GM19099 (cell line): ENCODE results near the gene KIRREL1.

ENCODE experiments used
- POLR2A ChIP-seq: IDR thresholded peaks from 3 replicates; pipeline ENCODE4 v1.6.1; 2011; ENCODE audit warnings: low read depth; ENCODE audit not compliant: insufficient read length; ENCODE audit errors: extremely low read depth

KIRREL1 gene

DNA sequence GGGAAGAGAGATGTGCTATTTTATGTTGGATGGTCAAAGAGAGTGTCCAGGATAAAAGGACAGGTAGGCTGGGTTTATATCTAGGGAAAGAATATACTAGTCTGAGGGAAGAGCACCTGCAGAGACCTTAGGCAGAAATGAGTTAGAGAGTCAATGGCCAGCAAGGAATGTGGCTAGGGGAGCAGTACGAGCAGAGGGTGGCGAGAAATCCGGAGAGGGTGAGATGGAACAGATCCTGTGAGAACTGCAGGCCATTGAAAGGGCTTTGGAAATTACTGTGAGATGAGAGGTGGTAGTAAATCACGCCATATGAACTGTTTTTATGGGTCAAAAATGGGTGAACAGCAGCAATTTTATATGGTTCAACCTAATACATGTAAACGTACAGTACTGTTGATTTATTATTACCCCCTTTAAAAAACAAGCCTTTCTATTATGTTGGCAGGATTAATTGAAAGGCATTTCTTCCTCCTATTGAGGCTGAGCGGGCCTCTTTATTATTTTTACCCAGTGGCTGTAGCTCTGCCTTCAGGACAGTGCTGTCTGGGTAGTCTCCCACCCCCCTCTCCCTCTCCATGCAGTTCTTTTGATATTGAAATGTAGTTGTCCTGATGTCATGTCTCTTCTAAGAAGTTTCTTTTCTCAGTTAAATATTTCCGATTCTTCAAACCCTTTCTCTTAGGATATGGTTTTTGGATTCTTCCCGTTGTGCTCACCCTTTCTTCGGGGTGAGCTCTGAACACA, 112.1 kb downstream of the KIRREL1 start:
- no peak for TF ChIP-seq POLR2A

- TF ChIP-seq POLR2A: no peak
Observed at GRCh38 chr1:158107916-158108315, 114.5 kb downstream of the KIRREL1 start.

DNA sequence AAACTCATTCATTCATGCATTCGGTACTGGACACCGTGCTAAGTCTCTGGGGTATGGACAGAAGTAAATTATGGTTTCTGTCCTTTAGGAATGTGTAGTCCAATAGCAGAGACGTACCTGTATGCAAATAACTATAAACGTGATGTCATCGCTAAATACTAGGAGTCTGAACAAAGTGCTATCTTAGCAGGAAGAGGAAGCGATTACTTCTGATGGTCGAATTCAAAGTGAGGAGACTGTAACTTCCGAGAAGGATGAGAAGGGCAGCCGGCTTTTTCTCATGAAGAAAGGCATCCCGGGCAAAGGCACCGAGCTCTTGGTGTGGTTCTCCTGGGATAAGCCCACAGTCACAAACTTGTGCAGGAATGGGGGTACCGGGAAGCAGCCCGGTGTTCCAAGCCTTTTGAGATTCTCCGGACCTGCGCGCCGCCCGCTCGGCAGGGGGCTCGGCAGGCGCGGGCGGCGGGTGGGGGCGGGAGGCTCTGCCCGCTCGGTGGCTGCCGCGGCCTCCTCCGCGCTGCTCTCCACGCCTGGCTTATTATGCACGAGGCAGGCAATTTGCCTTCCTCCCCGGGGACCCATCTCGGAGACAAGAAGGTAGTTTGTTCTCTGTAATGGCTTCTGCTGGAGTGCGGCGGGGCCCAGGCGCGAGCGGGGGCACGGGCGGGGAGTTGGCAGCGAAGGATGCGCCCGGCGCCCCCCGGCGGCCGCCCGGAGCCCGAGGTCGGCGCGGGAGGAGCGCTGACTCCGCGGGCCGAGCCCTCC, 119.7 kb downstream of the KIRREL1 start:
- TF ChIP-seq POLR2A: no peak

DNA sequence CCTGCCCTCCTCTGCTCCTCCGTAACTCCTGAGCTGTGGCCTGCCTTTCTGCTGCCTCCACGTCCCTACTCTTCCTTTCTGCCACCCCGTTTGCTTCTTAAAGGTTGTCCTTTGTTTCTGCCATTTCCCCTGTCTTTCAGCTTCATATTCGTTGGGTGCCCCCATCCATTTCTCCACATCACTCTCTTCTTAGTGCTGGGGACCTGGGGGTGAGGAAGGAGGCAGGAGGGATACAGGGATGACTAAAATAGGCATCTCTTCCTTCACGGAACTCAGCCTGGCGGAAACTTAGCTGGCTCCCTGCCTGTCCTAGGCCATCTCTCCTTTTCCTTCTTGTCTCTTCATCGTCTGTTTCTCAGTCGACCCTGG, 120.3 kb downstream of the KIRREL1 start:
- TF ChIP-seq POLR2A: no peak

- no peak for TF ChIP-seq POLR2A
Observed at GRCh38 chr1:158115126-158115525, 121.7 kb downstream of the KIRREL1 start.

- TF ChIP-seq POLR2A: no peak
Observed at GRCh38 chr1:158116311-158117167, 123.1 kb downstream of the KIRREL1 start.

DNA sequence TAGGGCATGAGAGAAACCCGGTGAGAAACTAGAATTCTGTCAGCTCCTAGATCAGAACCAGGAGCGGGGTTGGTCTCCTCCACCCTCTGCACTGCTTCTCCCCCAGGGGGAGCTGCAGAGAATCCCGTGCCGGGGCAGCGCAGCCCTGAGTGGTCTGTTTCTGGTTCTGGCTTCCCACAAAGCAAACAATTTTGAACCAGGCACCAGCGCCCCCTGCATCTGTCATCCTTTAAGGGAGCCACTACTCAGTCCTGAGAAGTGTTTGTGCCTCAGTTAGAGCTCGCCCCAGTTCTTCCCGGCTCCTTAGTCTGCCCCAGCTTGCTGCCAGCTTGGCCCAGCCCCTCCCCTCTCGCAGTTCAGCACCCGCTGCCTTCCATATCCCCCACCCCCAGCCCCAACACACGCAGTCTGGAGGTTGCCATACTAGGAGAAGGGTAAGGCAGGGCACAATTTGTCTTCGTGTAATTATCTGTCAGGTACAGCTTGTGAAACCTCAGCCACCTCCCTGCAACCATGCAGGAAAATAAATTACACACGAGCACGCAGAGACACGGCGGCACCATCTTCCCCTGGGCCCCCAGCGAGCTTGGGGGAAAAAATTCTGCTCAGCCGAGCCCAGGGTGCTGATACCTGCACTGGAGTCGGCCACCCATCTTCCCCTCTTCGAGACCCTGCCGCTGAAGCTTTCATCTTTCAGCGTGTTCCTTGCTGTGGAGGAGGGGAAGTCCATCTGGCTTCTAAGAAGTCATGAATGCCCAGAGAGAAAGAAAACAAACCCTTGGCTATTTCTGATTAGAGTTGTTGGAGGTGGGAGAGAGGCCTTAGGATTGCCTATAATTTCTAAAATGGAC, 124.6 kb downstream of the KIRREL1 start:
- no peak for TF ChIP-seq POLR2A

DNA sequence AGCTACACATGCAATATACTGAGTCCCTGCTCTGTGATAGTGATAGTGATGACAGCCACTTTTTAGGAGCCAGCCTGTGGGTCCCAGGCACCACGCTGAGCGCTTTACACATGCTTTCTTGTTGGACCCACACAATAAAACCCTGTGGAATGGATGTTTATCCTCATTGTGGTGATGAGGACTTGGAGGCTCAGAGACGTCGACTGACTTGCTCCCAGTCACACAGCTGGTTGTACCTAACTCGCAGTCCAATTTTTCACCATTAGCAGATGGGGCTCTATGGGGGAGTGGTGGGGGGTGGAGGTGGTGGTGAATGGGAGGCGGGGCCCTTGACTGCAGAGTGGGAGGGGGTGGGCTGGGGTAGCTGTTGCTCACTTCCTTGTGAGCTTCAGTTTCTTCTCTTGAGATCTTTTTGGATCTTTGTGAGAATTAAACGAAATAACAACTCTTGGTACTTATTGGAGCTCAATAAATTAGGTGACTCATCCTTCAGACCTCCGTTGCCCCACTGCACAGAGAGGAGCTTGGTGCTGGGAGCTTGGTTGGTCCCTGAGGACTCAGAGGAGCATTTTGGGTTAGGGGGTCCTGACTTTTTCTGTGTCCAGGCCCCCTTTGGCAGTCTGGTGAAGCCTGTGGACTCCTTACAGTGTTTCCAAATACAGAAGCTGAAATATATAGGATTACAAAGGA, 125.4 kb downstream of the KIRREL1 start:
- no peak for TF ChIP-seq POLR2A

- TF ChIP-seq POLR2A: no peak
Observed at GRCh38 chr1:158119976-158120653, 126.7 kb downstream of the KIRREL1 start.

- no peak for TF ChIP-seq POLR2A
Observed at GRCh38 chr1:158121604-158122254, 128.3 kb downstream of the KIRREL1 start.

DNA sequence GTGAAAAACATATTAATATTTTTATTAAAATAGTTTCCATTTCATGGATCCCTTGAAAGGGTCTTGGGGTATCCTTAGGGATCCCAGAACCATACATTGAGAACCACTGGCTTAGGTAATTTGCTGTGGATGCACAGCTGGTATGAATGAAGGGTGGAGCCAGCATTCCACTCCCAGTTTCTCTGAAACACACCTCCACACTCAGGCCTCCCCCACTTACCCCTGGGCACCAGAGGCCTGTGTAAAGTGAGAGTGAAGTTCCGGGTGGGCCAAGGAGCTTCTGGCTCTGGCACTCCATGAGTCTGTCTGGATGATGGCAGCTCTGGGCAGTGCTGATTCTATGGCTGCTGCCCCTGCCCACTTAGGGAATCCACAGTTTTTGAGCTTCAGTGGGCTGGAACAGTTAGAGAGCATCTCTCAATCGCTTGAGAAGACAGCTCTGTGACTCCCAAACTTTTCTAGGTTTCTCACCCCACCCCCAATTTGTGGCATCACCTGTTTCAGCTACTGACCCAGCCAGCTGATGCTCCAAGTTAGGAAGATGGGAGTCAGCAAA, 129.5 kb downstream of the KIRREL1 start:
- TF ChIP-seq POLR2A: no peak

- TF ChIP-seq POLR2A: no peak
Observed at GRCh38 chr1:158124034-158124433, 130.6 kb downstream of the KIRREL1 start.

DNA sequence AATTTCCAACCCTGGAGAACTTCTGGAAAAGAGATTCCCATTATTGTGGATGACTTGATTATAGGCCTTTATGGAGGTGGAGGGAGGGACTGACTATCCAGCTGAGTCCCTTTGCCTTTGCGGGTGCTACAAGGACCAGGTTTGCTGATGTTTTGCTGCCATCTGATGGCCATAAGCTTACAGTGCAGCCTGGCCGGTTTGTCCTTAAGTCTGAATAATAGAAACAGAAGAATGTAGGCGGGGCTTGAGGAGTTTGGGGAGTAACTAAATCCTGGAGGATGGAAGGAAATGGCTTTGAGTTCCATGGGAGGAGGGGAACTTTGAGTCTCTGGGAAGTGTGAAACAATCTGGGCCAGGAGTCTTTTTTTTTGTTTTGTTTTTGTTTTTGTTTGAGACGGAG, 131.6 kb downstream of the KIRREL1 start:
- TF ChIP-seq POLR2A: no peak
